Upper lobe of right lung (tissue), 1 donor: ENCODE data around the gene BMP7. TPM values are rescaled to one million over a fixed set of nuclear protein-coding genes. Genes with fewer than 3 reads are reported as not detected.

Source experiments
- ATAC-seq: fragments of 200-7000 bp; cut with Tn5 transposase; one replicate; pipeline ENCODE4 v1.9.1; 2020; ENCODE audit warnings: mild to moderate bottlenecking, moderate library complexity
- DNase-seq: peaks from one replicate; pipeline ENCODE4 v3.0.0-alpha.2; 2020
- H3K27ac ChIP-seq: fragments of 200-600 bp; one replicate; pipeline ENCODE4 v1.8.0; 2022
- H3K27me3 ChIP-seq: fragments of 200-600 bp; one replicate; pipeline ENCODE4 v1.8.0; 2022; ENCODE audit warnings: mild to moderate bottlenecking
- H3K36me3 ChIP-seq: fragments of 200-600 bp; one replicate; pipeline ENCODE4 v1.8.0; 2022
- H3K4me1 ChIP-seq: fragments of 200-600 bp; one replicate; pipeline ENCODE4 v1.8.0; 2022
- H3K4me3 ChIP-seq: fragments of 200-600 bp; one replicate; pipeline ENCODE4 v1.8.0; 2022; ENCODE audit warnings: mild to moderate bottlenecking
- H3K9me3 ChIP-seq: fragments of 200-600 bp; one replicate; pipeline ENCODE4 v1.8.0; 2022
- intact Hi-C: fragments of 100-400 bp; cut with DNase I; formaldehyde crosslinking; loops from one replicate; pipeline ENCODE4 v1.11.0; 2022
- total RNA-seq: library from RNA; stranded (reverse); fragmentation: NEBNext Ultra II Directional; extraction: Animal tissue kit (Norgen Biotek cat#: 25700); gene quantifications from one replicate; pipeline ENCODE4 v1.2.1, GENCODE V29; 2021
- TF ChIP-seq, protein P1 (sequence below): fragments of 200-600 bp; IDR thresholded peaks from one replicate; pipeline ENCODE4 v1.8.0; 2022; ENCODE audit warnings: antibody characterized with exemption
- donor health status: DM: no; HTN: yes; CAD: no; lungs with severe emphysema.

Gene BMP7
- total RNA-seq, 1 donor from 2014 or later = 1.2 TPM

DNA sequence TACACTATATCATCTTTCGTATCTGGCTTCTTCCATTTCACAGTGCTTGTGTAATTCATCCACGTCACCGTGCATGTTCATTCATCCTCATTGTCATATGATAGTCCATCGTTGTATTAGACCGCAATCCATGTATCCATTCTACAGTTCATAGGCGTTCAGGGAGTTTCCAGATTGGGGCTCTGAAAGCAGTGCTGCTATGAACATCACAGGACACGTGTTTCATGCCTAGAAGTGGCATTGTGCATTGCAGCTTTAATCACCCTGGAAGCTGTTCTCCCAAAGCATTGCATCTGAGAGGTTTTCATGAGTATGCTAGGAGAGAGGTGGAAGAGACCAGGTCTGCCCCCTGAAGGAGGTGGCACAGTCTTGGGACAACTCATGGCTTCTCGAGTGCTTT, 35.3 kb downstream of the BMP7 start:
- Histone ChIP-seq H3K27me3 (peaks cover 10% of the 10 kb centered on the region), H3K4me1 (no peaks in the 10 kb centered on the region), H3K9me3 (no peaks in the 10 kb centered on the region), H3K27ac (no peak overlapping the region), H3K4me3 (no peak overlapping the region), H3K36me3 (no peaks in the 10 kb centered on the region)
- DNase-seq = no peak
- intact Hi-C loops = no loop called here
- TF ChIP-seq, protein P1, sequence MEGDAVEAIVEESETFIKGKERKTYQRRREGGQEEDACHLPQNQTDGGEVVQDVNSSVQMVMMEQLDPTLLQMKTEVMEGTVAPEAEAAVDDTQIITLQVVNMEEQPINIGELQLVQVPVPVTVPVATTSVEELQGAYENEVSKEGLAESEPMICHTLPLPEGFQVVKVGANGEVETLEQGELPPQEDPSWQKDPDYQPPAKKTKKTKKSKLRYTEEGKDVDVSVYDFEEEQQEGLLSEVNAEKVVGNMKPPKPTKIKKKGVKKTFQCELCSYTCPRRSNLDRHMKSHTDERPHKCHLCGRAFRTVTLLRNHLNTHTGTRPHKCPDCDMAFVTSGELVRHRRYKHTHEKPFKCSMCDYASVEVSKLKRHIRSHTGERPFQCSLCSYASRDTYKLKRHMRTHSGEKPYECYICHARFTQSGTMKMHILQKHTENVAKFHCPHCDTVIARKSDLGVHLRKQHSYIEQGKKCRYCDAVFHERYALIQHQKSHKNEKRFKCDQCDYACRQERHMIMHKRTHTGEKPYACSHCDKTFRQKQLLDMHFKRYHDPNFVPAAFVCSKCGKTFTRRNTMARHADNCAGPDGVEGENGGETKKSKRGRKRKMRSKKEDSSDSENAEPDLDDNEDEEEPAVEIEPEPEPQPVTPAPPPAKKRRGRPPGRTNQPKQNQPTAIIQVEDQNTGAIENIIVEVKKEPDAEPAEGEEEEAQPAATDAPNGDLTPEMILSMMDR = no peak
- ATAC-seq = no peak

DNA sequence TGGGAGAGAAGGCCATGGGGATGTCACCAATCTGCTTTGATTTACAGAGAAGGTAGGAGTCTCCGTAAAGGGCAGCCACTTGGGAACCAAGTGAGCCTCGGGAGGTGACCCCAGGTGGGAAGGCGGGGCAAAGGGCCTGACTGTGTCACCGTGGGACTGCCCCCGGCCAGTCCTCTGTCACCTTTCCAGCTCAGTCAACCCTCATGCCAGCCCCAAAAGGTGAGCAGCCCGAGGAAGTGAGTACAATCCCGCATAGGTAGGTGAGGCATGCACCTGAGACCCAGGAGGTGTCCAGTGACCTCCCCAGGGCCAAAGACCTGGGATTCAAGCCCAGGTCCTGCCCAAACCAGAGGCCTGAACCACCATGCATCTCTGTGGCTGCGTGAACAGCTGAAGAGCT, 36.2 kb downstream of the BMP7 start:
- TF ChIP-seq, protein P1 = no peak
- peaks cover 8% of the 10 kb centered on the region for H3K27me3 ChIP-seq
- no peaks in the 10 kb centered on the region for H3K9me3 ChIP-seq
- intact Hi-C loops = no loop called here
- no peaks in the 10 kb centered on the region for H3K36me3 ChIP-seq
- H3K4me3 ChIP-seq = no peak overlapping the region
- no peak for ATAC-seq
- no peak for DNase-seq
- H3K4me1 ChIP-seq = no peaks in the 10 kb centered on the region
- no peak overlapping the region for H3K27ac ChIP-seq

DNA sequence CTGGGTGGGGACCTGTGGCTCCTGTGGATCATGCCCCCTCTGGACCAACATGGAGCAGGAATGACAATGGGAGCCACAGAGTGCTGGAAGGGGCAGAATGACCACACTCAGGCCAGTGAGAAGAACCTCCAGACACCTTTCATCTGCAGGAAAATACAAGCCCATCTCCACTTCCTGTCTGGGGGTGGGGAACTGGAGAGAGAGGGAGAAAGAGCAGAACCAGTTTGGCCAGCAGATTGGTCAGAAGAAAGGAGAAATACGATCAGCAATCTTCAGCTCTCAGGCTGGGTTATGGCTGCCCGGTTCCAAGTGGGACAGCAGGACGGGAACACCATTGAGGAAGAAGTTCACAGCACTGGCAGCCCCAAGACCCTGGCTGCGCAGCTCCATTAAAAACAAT, 37.0 kb downstream of the BMP7 start:
- intact Hi-C loops = no loop called here
- H3K36me3 ChIP-seq = no peaks in the 10 kb centered on the region
- H3K27ac ChIP-seq = no peak overlapping the region
- no peak for ATAC-seq
- no peak for DNase-seq
- H3K9me3 ChIP-seq = no peaks in the 10 kb centered on the region
- H3K4me3 ChIP-seq = no peak overlapping the region
- H3K4me1 ChIP-seq = no peaks in the 10 kb centered on the region
- H3K27me3 ChIP-seq = peaks cover under 1% of the 10 kb centered on the region
- TF ChIP-seq, protein P1 = no peak

DNA sequence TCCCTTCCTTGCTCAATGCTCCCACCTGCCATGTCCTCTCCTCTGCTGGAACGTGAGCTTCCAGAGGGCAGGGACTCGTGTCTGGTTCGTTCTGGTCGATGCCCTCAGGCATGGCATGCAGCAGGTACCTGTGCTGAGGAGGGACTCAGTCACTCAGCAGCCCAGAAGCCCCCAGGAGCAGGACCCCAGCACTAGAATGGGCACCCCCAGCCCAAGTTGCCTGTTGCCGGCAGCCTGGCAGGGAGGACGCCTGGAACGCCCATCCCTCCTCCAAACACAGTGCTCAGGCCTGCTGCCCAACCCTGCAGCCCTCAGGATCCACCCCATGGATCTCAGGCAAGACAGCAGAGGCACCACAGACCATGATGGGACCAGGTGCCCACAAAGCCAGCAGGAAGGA, 40.6 kb downstream of the BMP7 start:
- TF ChIP-seq, protein P1 = no peak
- no peak overlapping the region for H3K27ac ChIP-seq
- no peak overlapping the region for H3K4me3 ChIP-seq
- ATAC-seq (no peak), DNase-seq (no peak)
- intact Hi-C loops = no loop called here
- H3K9me3 ChIP-seq = no peaks in the 10 kb centered on the region
- no peaks in the 10 kb centered on the region for H3K27me3 ChIP-seq
- H3K4me1 ChIP-seq = no peaks in the 10 kb centered on the region
- no peaks in the 10 kb centered on the region for H3K36me3 ChIP-seq

DNA sequence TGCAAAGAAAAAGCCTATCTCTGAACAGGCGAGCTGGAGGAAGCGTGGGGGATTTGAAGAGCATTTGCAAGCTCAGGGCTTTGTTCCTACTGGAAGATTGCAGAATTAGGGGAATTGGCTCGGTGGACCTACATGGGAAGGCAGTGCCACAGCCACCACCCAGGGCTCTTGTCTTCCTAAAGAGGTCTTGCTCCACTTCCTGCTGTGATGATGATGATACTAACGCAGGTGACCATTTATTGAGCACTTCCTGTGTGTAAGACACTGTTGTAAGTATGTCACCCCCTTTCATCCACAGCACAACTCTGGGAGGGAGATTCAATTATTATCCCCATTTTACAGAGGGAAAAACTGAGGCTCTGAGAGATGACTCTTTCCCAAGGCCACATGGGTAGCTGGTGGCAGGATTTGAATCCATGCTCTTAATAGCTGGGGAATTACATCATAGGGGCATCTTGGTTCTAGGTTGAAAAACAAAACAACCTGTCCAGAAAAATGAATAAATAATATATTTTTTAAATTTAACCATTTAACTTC, 41.2 kb downstream of the BMP7 start:
- no peak for ATAC-seq
- TF ChIP-seq, protein P1 = no peak
- Histone ChIP-seq H3K4me3 (no peak overlapping the region), H3K27me3 (no peaks in the 10 kb centered on the region), H3K36me3 (no peaks in the 10 kb centered on the region), H3K27ac (no peak overlapping the region), H3K4me1 (no peaks in the 10 kb centered on the region), H3K9me3 (no peaks in the 10 kb centered on the region)
- intact Hi-C loops = no loop called here
- no peak for DNase-seq

DNA sequence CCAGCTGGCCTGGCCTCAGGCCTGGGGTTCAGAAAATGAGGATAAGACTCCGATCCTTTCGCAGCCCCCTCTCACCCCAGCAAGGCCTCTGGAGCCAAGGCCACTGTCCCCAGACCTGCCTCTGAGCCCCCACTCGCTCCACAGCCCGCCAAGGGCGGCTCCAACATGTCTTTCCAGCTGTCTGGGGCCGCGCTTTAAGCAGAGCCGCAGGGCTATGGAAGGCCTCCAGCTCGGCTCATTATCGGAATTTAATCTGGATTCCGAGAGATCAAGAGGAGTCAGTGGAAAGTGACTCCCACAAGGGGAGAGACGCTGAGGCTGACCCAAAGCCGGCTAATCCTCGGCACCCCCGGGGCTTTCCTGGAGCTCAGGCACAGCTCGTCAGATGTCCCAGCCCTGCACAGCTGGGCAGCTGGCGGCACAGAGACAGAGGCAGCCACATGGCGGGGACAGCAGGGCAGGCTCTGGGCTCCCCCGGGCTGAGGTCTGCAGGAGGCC, 41.8 kb downstream of the BMP7 start:
- Histone ChIP-seq H3K4me1 (no peaks in the 10 kb centered on the region), H3K4me3 (no peak overlapping the region), H3K27ac (no peak overlapping the region), H3K9me3 (no peaks in the 10 kb centered on the region), H3K36me3 (no peaks in the 10 kb centered on the region), H3K27me3 (no peaks in the 10 kb centered on the region)
- DNase-seq = no peak
- TF ChIP-seq, protein P1 = no peak
- intact Hi-C loops = no loop called here
- ATAC-seq = no peak
